Activated CD4-positive, CD25-positive, alpha-beta regulatory T cell treated with anti-CD3 and anti-CD28 coated beads, Interleukin-2, amount 50 U/mL, for 16 hours (primary cell): ENCODE results near the gene LRP1B.

Source experiments
- DNase-seq: peaks from one replicate; pipeline ENCODE4 v3.0.0-alpha.2; 2020; ENCODE audit warnings: low read depth, low spot score

The LRP1B gene

DNA sequence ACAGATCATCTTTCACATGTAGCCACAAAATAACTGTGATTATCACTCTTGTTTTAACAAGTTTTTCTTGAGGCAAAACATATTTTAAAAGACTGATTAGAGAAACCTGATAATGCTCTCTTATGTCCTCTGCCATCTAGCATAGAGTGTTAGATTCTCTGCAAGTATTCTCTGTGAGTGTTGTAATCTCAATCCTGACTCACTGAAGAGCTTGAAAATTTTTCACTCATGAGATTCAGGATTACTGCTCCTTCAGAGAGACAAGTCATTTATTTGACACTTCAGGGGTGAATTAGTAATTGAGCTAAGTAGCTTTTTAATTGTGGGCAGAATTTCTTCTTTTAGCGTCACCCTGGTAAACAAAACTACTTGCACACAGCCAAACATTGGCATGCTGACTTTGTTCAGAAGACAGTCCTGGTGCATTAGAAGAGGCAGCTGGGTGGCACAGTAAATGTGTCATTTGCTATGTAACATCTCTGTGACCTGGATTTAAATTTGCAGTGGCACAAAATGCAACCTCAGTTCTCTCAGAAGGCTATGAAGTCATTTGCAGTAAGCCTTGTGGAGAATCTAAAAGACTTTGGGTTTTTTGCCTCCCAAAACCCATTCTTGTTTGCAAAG, 172.9 kb downstream of the LRP1B start:
- no peak for DNase-seq

DNA sequence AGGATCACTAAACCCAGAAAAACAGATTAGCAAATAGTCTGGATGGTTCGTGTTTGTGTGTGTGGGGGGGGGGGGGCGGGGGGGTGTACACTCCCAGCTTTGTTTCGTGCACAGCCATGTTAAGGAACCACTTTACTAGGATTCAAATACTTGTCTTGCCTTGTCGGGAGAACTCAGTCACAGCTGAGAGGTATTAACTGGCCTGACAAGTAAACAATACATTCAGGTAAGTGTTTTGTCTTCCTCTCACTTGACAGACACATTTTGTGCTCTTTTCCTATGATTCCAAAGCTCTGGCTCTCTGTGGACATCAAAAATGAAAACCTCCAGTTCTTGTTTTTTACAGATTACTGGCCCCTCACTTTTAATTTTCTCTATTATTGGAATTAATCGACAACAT, 173.5 kb downstream of the LRP1B start:
- no peak for DNase-seq

DNA sequence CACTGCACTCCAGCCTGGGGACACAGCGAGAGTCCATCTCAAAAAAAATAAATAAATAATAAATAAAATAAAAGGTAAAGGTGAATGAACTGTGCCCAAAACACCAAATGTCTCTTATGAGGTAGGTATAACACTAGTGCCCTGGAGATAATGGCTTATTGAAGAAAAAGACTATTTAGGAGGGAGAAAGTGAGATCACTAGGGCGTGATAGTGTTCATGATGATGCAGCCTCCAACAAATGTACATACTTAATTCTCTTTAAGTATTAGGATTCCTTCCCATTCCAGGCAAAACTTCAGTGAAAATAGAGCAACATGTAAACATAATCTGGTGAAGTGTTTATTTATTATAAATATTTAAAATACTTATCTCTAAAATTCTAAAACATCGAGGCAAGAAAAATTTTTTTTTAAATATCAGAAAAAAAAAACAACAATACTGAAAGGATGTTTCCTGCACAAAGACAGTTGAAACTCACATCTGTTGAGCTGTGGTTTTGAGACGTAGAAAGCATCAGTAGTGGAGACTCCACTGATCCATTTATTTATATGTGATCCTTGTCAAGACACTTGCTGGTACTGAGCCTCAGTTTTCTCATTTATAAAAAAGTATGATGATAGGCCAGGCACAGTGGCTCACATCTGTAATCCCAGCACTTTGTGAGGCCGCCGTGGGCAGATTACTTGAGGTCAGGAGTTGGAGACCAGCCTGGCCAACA, 183.3 kb downstream of the LRP1B start:
- no peak for DNase-seq

DNA sequence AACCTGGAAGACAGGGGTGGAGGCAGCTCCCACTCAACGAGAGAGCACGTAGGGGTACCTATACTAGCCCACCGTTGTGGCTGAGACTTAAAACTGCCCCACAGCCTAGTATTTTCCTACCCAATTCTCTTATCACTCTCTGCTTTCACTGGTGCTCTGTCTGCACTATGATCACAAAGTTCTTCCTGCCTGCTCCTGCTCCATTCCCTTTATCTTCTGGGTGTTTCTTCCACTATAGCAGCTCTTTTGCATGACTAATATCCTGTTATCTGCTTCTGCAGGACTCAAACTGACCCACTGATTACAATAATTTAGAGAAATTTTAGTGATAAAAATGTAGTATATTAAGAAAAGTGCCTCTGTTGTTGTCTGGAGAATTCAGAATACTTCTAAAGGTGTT, 184.8 kb downstream of the LRP1B start:
- no peak for DNase-seq

DNA sequence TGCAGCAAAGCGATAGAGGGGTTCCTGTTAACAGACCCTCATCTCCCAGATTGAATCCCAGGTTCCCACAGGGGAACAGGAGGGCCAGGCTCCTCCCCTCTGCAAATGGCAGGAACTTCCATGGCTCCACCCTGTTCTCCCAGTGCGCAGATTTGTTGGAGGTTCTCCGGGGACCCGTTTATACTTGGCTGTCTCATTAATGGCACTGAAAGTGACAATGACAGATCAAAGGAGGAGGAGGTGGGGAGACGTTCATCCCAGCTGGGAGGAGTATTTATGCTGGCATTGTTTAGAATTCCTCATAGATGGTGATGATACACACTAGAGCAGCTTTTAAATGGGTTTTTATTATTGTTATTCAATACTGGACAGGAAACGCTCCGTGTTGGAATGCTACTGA, 186.9 kb downstream of the LRP1B start:
- no peak for DNase-seq

DNA sequence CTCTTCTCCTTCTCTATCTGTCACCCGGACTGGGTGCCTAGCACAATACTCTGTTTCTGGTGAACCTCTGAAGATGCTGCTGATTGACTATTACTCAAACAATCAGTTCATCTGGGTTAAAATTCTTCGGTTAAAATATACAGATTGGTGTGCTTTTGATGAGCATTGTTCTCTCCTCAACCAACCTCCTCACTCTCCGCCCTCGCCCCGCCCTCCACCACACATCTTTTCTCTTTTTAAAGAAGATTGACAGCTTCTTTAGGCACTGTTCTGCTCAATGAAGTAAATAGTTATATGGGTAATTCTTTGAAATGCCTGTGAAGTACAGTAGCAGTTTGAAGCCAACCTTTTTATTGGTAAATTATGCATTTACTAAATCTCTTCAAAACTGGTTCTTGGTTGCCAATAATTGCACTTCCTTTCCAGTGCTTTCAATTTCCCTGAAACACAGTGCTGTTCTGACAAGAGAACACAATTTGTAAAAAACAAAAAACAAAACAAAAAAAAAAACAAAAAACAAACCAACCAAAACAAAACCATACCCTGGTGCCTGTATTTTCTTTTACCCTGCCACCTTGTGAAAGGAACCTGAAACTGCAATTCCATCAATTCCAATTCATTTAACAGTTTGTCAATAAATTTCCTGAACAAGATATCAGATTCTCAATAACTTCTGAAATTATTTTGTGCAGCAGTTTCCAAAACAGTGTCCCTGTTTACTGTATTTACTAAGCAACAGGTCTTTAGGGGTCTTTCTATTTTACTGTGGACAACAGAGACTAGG, 188.6 kb downstream of the LRP1B start:
- no peak for DNase-seq

DNA sequence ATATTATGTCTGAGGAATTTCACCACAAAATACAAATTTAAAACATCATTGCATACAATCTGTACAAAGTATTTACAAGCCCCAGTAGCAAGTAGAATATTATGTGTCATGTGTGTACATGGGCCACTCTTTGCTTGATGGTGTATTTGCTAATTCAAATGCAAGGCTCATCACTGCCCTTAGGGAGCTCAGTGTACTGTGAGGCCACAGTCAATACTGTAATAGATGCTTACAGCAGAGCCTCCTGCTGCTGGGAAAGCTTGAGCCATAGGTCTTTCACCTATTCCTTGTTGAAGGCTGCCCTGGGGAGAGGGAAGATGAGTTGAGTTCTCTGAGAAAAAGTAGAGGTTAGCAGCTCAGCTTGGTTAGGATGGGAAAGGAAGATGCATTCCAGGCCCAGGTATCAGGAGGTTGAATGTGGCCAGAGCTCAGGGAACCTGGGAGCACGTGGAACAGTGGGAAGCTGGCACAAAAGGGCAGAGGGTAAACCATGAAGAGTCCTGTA, 189.6 kb downstream of the LRP1B start:
- no peak for DNase-seq

DNA sequence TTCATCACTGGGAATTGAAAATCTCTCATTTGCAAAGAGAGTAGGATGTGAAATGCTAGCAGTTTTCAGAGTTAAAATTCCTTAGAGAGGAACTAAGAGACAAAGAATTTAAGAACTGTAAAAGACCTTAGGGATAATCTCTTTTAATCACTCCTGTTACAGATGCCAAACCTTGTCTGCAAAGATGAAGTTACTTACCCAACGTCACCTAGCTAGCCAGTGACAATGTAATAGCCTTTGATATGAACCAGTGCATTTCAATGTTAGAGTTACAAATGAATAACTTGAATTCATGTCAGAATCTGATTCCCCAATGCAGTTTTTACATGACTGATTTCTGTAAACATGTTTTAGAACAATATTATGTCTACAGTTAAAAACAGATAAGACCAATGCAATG, 190.1 kb downstream of the LRP1B start:
- no peak for DNase-seq

DNA sequence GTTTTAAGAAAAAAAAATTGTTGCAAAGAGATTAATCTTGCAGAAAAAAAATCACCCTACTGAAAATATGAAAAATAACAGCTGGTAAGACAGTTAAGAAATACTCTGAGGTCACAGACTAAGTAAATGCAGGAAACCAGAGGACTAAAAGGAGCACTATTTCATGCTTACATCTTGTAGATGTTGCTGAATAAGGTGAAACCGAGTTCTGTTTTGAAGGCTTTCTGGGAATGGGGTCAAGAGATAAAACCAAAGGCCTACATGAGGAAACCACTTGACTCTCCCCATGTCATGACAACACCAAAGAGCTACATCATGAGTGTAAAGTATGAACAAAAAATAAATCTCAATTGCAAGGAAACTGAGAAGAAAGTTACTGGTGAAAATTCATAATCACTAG, 197.6 kb downstream of the LRP1B start:
- DNase-seq: no peak

DNA sequence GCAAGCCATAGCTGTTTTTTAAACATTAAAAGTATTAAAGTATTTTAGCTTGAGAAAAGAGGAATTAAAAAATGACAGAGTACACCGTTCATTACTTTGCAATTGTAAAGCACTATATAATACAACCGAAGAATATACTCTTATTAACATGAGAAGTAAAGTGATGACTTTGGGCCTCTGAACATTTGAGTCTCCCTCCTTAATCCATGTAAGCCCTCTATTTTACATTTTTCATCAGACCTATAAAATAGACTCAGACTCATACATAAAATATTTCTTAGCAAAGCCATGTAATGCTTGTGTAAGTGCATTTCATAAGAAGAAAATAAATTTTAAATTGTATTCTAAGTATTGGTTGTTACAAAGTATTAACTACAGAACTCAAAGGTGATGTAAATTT, 198.6 kb downstream of the LRP1B start:
- DNase-seq: no peak

DNA sequence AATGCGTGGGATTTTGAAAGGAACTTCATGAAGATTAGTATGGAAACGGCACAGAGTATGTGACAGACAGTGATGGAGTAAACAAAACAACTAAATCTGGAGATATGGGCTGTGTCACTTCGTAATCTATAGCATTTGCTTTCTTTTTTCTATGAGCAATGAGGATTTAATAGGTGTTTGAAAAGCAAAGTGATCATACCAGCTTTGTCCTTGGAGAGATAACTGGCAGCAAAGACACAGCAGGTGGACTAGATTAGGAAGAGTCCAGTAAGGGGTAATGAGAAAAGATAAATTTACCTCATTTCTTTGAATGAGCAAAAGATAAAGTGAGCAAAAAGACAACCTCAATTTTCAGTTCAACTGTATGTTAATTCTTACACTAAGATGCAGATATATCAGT, 199.0 kb downstream of the LRP1B start:
- DNase-seq: no peak

DNA sequence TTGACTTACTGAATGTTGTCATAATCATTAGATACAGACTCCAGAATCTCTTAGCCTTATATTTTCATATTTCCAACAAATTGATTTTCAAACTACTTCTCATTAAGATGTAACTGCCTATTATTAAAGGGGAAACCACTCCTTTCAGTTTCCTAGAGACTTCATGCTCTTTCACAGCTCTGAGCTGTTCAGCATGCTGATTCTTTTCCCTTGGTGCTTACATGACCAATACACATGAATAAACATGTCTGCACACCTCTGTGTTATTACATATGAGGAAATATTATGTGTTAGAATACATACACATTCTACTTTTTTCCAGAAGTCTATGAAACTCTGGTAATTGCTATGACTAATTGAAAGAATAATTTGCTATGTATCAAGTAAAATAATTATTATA, 200.0 kb downstream of the LRP1B start:
- no peak for DNase-seq

DNA sequence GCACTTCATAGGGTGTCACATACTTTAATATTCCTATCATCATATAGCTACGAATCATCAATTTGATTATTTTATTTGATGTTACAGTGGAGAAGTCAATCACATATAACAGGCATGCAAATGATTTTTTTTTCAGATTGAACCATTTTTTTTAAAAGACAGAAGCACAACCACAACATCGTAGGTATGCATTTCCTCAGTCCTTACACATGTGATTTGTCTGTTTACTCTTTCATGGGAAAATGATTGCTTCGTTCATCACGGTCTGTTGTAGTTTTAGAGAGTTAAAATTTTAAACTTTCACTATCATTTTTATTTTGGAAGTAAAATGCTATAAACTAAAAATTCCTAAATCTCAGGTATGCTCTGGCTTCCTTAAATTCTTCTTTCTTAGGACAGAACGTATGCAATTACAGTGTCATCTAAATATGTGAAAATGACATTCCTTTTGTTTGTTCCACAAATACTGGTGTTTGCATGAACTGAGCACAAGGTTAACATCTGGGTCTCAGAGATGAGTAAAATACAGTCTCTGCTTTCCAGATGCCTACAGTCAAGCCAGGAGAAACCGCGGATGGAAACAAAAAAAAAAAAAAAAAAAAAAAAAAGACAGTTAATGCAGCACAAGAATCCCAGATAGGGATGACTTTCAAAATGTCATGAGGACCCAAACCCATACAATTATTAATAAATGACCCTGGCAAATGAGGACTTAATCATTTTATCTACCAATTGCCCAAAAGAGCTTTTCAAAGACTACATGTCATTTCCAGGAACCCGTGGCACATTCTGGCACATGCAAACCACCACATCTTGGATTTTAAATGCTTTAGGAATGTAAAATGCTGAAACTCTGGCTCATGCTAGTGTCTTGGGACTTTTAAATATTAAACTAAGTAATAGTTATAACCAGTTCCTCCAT, 201.2 kb downstream of the LRP1B start:
- no peak for DNase-seq

DNA sequence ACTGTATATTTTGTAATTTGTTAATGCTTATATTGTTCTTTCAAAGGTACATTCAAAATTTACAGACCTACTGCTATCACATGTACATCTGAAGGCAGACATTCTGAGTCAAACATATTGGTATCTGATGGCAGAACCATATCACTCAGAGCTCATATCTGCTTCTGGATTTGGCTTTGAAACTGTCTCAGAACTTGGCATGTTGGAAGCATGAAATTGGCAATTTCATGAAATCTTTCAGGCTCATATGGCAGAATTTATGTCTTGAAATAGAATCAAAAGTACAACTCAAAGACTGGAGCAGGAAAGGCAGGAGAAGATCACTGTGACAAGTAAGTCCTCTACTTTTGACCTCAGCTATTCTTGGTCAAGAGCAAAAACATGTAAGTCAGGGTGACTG, 202.3 kb downstream of the LRP1B start:
- no peak for DNase-seq

DNA sequence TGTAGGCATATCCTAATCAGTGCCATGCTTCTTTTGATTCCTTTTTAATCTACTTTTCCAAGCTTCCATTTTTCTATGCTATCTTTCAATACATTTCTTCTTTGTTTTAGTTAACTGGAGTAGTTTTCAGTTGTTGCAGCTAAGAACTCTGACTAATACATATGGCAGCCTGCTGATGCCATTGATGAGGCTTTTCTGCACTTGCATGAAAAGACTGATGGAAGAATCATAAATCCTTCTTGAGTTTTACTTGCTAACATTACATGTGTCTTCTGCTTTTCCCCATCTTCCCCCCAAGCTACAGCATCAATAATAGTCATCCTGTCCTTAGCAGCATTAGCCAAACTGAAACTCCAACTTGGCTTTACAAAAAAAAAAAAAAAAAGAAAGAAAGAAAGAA, 203.3 kb downstream of the LRP1B start:
- no peak for DNase-seq

DNA sequence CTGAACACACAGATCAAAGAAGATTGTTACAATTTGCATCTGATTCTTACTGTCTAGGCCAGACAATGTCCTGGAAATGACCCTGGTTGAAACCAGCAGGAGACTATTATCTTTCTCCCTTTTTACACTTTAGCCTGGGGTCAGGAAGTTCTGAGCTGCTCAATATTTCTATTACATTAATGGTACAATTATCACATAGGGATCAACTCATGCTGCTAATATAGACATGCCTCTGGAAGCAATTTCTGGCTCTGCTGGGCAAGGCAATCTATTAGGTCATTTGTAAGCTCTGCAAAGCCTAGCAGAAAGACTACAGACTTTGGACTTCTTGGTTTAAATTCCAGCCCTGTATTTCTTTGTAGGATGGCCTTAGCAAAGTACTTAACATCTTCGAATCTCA, 205.3 kb downstream of the LRP1B start:
- DNase-seq: no peak

DNA sequence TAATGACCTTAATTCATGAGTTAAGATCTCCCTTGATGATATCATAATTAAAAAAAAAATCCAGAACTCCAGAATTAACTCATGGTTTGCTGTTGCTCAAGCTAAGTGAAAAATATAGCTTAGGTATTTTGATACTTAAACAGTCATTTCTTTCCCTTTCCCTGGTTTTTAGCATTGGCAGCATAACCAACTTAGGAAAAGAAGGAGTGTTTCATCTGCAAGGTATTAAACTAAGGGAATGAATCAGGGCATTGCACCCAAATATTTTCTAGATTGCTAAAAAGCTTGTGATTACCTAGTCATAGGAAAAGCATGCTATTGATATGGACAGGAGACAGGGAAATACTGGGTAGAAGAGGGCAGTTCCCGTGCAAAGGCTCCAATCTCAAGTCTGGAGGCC, 207.2 kb downstream of the LRP1B start:
- no peak for DNase-seq

DNA sequence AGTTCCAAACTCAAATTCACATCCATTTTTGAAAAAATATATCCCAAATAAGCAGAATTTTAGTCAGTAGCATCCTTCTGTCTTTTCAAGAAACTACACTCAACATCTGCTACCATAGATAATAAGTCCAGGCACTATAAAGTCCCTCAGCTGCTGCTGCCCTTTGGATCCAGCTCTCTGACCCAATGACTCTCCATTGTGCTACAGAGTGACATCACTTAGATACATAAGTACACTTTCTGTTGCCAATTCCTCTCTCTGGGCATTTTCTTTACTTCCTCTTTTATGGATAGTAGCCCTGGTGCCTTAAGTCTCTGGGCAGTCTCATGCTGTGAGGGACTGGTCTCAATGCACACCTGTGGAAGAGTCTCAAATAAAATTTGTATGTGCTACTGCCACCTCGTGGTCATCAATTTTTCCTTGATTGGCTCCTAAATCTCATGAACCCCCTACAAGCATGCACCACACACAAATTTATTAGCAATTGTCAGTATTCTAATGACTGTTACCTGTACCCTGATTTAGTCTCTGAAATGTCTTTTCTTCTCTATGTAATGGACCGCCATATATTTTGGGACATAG, 219.2 kb downstream of the LRP1B start:
- DNase-seq: no peak

DNA sequence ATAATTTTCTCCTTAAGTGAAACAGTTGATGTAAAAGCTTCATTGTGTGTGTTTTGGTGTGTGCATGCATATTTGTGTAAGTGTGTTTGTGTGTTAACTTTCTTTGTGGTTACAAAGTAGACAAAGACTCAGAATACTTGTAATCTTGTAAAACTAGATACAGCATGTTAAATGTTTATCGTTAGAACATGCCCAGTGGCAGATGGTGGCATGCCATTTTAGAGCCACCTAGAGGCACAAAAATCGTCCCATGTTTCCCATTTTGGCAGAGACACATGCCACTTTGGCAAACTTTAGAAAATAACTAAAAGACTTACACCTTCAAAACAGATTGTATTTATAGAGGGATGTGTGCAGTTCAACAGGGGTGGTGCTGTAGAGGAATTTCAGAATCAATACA, 224.1 kb downstream of the LRP1B start:
- no peak for DNase-seq

DNA sequence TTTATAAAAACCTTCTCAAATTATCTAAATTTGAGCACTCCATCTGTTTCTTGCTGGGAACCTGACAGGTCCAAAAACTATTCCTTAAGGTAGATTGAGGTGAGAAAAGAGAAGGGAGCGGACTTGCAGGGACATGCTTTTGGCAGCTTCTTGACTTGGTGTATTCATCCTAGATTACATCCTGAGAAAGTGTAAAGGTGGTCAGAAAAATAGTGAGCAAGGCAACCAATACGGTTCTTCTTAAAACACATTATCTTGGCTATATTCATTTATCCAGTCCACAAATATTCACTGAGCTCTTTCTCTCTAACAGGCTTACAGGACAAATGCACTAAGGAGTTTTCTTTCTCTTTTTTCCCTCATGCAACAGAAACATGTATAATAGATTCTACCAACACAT, 230.0 kb downstream of the LRP1B start:
- no peak for DNase-seq

DNA sequence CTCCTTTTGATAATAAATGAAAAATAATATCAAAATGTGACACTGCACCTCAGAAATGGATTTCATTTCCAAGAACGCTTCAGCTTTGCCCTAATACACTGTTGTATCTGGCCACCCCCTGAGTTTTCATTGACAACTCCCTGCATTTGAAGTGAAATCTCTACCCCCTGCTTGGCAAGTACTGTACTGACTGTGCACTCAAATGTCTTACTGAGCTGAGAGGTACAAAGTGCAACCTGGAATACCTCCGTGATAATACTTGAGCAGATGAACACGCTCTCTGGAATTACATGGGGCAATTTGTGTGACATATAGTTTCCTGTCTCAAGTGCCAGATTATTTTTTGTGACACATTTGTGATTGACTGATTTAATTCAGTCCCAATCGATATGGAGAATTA, 231.1 kb downstream of the LRP1B start:
- DNase-seq: no peak
